ENCODE results near the gene OLFML2A. TPM values are rescaled to one million over a fixed set of nuclear protein-coding genes. Genes with fewer than 3 reads are reported as not detected.
A peak's percentile ranks its signal among the peaks of the same experiment; 100 is the strongest.

The OLFML2A gene
- total RNA-seq, 2 experiments from 2014 or later = not detected

DNA sequence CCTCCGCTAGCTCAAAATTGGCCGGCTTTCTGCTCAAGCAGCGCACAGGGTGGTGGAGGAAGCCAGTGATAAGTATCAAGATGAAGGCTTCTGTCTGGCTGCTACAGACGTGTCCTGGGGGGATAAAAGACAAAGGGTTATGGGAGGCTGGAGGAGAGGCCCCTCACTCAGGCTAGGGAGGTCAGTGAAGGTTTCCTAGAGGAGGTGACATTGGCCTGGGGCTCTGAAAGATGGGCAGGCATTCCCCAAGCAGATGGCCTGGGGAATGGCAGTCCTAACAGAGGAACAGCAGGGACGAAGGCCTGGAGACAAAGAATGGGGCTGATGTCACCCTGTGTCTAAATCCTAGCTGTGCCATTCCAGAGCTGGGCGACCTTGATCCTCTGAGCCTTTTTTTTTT is 32.3 kb downstream of the OLFML2A start:
- no peak overlapping the region for H3K4me3 Mint-ChIP-seq
- no peaks in the 10 kb centered on the region for H3K36me3 Mint-ChIP-seq (ENCODE audit: low read depth)
- no peaks in the 10 kb centered on the region for H3K9me3 Mint-ChIP-seq
- DNase-seq = no peak
- no peaks in the 10 kb centered on the region for H3K27me3 Mint-ChIP-seq (ENCODE audit: low read depth)
- CTCF ChIA-PET = interaction anchor here (1.1 kb wide), 1 partner anchor 13 kb away, joined by 3 read pairs; no protein-coding TSS in a partner anchor
- H3K27ac Mint-ChIP-seq = no peak overlapping the region
- no peaks in the 10 kb centered on the region for H3K4me1 Mint-ChIP-seq (ENCODE audit: low read depth)
- intact Hi-C loops (cut with micrococcal nuclease) = no loop called here

DNA sequence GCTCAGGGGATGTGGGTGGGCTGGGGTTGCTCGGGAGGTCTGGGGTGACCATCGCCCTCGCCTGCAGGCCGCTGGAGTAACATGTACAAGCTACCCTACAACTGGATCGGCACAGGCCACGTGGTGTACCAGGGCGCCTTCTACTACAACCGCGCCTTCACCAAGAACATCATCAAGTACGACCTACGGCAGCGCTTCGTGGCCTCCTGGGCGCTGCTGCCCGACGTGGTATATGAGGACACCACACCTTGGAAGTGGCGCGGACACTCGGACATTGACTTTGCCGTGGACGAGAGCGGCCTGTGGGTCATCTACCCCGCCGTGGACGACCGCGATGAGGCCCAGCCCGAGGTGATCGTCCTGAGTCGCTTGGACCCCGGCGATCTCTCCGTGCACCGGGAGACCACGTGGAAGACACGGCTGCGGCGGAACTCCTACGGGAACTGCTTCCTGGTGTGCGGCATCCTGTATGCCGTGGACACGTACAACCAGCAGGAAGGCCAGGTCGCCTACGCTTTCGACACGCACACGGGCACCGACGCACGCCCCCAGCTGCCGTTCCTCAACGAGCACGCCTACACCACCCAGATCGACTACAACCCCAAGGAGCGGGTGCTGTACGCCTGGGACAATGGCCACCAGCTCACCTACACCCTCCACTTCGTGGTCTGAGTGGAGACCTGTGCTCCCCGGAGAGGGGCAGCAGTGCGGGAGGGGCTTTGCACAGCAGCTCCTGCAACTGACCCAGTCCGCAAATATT is 33.0 kb downstream of the OLFML2A start:
- Mint-ChIP-seq H3K36me3 (ENCODE audit: low read depth) (no peaks in the 10 kb centered on the region), H3K27me3 (ENCODE audit: low read depth) (no peaks in the 10 kb centered on the region), H3K4me1 (ENCODE audit: low read depth) (no peaks in the 10 kb centered on the region), H3K4me3 (no peak overlapping the region), H3K9me3 (no peaks in the 10 kb centered on the region), H3K27ac (no peak overlapping the region)
- CTCF ChIA-PET = interaction anchor here (1.1 kb wide), 1 partner anchor 13 kb away, joined by 3 read pairs; no protein-coding TSS in a partner anchor
- intact Hi-C loops (cut with micrococcal nuclease) = no loop called here
- no peak for DNase-seq

DNA sequence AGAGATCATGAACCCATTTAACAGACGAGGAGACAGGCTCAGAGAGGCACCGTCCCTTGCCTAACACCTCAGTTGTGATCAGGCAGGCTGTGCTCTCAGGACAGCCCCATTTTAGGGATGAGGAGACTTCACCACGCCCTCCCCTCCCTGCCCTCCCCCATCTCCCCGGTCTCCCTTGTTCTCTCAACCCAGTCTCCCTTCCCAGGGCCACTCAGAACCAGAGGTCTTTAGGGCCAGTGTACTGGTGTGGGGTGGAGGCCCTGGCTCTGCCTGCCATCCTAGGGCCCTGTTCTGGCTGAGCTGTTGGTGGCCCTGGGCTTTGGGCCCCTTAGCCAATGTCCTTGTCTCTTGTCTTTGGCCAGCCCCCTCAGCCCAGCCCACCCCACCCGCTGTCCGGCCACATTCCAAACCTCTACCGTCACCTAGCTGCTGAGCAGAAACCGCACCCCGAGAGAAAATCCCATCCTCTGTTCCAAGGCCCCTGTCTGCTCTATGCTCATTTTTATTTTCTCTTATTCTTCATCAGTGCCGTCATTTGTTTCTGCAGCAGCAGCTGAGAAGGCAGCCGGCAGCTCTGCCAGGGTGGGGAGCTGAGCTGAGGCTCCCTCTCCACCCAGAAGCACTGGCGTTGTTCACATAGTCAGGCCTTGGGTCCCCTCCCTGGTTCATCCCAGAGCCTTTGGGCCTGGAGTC is 33.9 kb downstream of the OLFML2A start:
- DNase-seq = no peak
- H3K27ac Mint-ChIP-seq = no peak overlapping the region
- no peaks in the 10 kb centered on the region for H3K4me1 Mint-ChIP-seq (ENCODE audit: low read depth)
- H3K27me3 Mint-ChIP-seq (ENCODE audit: low read depth) = no peaks in the 10 kb centered on the region
- CTCF ChIA-PET = no interaction called here
- no peak overlapping the region for H3K4me3 Mint-ChIP-seq
- H3K36me3 Mint-ChIP-seq (ENCODE audit: low read depth) = no peaks in the 10 kb centered on the region
- H3K9me3 Mint-ChIP-seq = no peaks in the 10 kb centered on the region
- intact Hi-C loops (cut with micrococcal nuclease) = no loop called here

GRCh38 chr9:124812441-124812876 is 35.5 kb downstream of the OLFML2A start:
- CTCF ChIA-PET = no interaction called here
- Mint-ChIP-seq H3K4me1 (ENCODE audit: low read depth) (no peaks in the 10 kb centered on the region), H3K9me3 (no peaks in the 10 kb centered on the region), H3K27ac (no peak overlapping the region), H3K4me3 (no peak overlapping the region), H3K36me3 (ENCODE audit: low read depth) (no peaks in the 10 kb centered on the region), H3K27me3 (ENCODE audit: low read depth) (peaks cover 6% of the 10 kb centered on the region)
- no peak for DNase-seq
- intact Hi-C loops (cut with micrococcal nuclease) = no loop called here

- peaks cover 1% of the 10 kb centered on the region for H3K4me1 Mint-ChIP-seq (ENCODE audit: low read depth)
- intact Hi-C loops (cut with micrococcal nuclease) = no loop called here
- CTCF ChIA-PET = no interaction called here
- peaks cover 6% of the 10 kb centered on the region for H3K27me3 Mint-ChIP-seq (ENCODE audit: low read depth)
- H3K4me3 Mint-ChIP-seq = no peak overlapping the region
- no peaks in the 10 kb centered on the region for H3K36me3 Mint-ChIP-seq (ENCODE audit: low read depth)
- H3K27ac Mint-ChIP-seq = no peak overlapping the region
- no peak for DNase-seq
- H3K9me3 Mint-ChIP-seq = no peaks in the 10 kb centered on the region
Observed at GRCh38 chr9:124813041-124813440, 36.1 kb downstream of the OLFML2A start.

DNA sequence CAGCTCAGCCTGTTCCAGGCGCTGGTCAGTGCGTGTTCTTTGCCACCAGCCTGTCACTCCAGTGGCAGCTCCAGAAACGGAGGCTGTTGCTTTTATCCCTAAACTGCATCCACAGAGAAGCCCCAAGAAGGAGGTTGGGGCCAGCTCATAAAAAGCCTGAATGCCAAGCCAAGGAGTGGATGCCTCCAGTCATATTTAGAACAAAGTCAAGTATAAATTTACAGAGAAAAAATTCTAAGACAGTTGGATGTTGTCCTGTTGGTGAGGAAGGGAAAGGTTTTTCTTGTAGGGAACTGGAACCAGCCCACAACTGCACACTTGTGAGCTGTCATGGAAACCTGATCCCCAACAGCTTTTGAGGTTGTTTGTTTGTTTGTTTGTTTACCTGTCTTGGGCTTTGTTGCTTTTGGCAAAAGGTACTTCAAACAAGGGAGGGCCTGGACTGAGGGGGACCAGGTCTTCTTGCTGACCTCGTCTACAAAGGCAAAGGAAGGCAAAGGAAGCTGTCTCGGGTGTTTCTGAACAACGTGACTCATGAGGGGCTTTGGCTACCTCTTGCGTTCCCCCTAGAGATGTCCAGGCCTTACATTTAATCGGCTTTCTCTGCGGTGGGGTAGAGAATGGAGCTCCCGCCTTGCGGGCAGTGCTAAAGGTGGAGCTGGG is 36.7 kb downstream of the OLFML2A start:
- CTCF ChIA-PET = no interaction called here
- Mint-ChIP-seq H3K36me3 (ENCODE audit: low read depth) (no peaks in the 10 kb centered on the region), H3K27ac (no peak overlapping the region), H3K4me1 (ENCODE audit: low read depth) (peaks cover 7% of the 10 kb centered on the region), H3K27me3 (ENCODE audit: low read depth) (peaks cover 6% of the 10 kb centered on the region), H3K9me3 (no peaks in the 10 kb centered on the region), H3K4me3 (no peak overlapping the region)
- no peak for DNase-seq
- intact Hi-C loops (cut with micrococcal nuclease) = no loop called here

GRCh38 chr9:124814164-124814535 is 37.2 kb downstream of the OLFML2A start:
- peaks cover 7% of the 10 kb centered on the region for H3K4me1 Mint-ChIP-seq (ENCODE audit: low read depth)
- no peaks in the 10 kb centered on the region for H3K9me3 Mint-ChIP-seq
- CTCF ChIA-PET = interaction anchor here (0.7 to 0.8 kb wide), 2 partner anchors 40 to 42 kb away, joined by 3 read pairs; no protein-coding TSS in a partner anchor
- no peak overlapping the region for H3K27ac Mint-ChIP-seq
- H3K27me3 Mint-ChIP-seq (ENCODE audit: low read depth) = peaks cover 7% of the 10 kb centered on the region
- no peak for DNase-seq
- intact Hi-C loops (cut with micrococcal nuclease) = no loop called here
- H3K36me3 Mint-ChIP-seq (ENCODE audit: low read depth) = no peaks in the 10 kb centered on the region
- H3K4me3 Mint-ChIP-seq = no peak overlapping the region

DNA sequence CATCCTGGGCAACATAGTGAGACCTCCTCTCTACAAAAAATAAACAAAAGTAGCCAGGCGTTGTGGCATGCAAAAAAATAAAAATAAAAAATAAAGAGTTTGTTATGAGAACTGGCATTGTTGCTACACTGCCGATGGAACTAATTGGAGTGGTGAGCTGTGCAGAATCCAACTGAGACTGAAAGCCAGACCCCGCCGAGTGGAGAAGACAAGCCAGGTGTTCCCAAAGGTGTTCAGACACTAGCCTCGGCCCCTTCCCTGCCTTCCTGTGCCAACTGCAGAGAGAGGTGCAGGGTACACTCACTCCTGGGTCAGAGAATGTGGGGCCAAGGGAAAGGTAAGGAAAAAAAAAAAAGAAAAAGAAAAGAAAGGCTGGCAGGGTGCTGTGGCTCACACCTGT is 38.7 kb downstream of the OLFML2A start:
- intact Hi-C loops (cut with micrococcal nuclease) = no loop called here

GRCh38 chr9:124818431-124819281 is 41.7 kb downstream of the OLFML2A start:
- H3K4me3 Mint-ChIP-seq = no peak overlapping the region
- CTCF ChIA-PET = interaction anchor here (1.0 kb wide), 1 partner anchor 47 kb away, joined by 3 read pairs; the partner anchor contains the start of gene NR6A1
- intact Hi-C loops (cut with micrococcal nuclease) = no loop called here
- H3K27me3 Mint-ChIP-seq (ENCODE audit: low read depth) = peaks cover 10% of the 10 kb centered on the region
- no peaks in the 10 kb centered on the region for H3K36me3 Mint-ChIP-seq (ENCODE audit: low read depth)
- H3K27ac Mint-ChIP-seq = no peak overlapping the region
- DNase-seq = peak; percentile 29
- H3K4me1 Mint-ChIP-seq (ENCODE audit: low read depth) = peaks cover 7% of the 10 kb centered on the region
- no peaks in the 10 kb centered on the region for H3K9me3 Mint-ChIP-seq

More for the DNA sequence above, 38.7 kb downstream of the OLFML2A start:
- H3K36me3 Mint-ChIP-seq (ENCODE audit: low read depth) = no peaks in the 10 kb centered on the region
- CTCF ChIA-PET = no interaction called here
- no peaks in the 10 kb centered on the region for H3K9me3 Mint-ChIP-seq
- peaks cover 10% of the 10 kb centered on the region for H3K27me3 Mint-ChIP-seq (ENCODE audit: low read depth)
- peaks cover 7% of the 10 kb centered on the region for H3K4me1 Mint-ChIP-seq (ENCODE audit: low read depth)
- no peak overlapping the region for H3K4me3 Mint-ChIP-seq
- DNase-seq = no peak
- H3K27ac Mint-ChIP-seq = no peak overlapping the region

- no peak overlapping the region for H3K4me3 Mint-ChIP-seq
- H3K36me3 Mint-ChIP-seq (ENCODE audit: low read depth) = no peaks in the 10 kb centered on the region
- DNase-seq = no peak
- CTCF ChIA-PET = no interaction called here
- H3K4me1 Mint-ChIP-seq (ENCODE audit: low read depth) = peaks cover 7% of the 10 kb centered on the region
- H3K9me3 Mint-ChIP-seq = no peaks in the 10 kb centered on the region
- H3K27ac Mint-ChIP-seq = no peak overlapping the region
- intact Hi-C loops (cut with micrococcal nuclease) = no loop called here
- peaks cover 10% of the 10 kb centered on the region for H3K27me3 Mint-ChIP-seq (ENCODE audit: low read depth)
Observed at GRCh38 chr9:124820698-124821623, 44.0 kb downstream of the OLFML2A start.
